HG03280 (cell line): ENCODE measurements around the gene AEN.

Experiments
- ATAC-seq: cut with Tn5 transposase; IDR thresholded peaks from one replicate; pipeline ENCODE4 v1.9.1; 2021; ENCODE audit warnings: mild to moderate bottlenecking, moderate library complexity; ENCODE audit not compliant: unreplicated experiment

Gene AEN

GRCh38 chr15:88620995-88621772 is at the start of gene AEN:
Gene AEN, plus strand, starts transcription at chr15:88621340. Its CDS starts 4,870 bp downstream, at chr15:88626210.
- ATAC-seq = peak; percentile 93

GRCh38 chr15:88571852-88572259 is 49.3 kb upstream of the AEN start:
- ATAC-seq = no peak

- ATAC-seq = no peak
Observed at GRCh38 chr15:88574077-88574476, 47.1 kb upstream of the AEN start.

GRCh38 chr15:88574655-88575054 is 46.5 kb upstream of the AEN start:
- no peak for ATAC-seq

GRCh38 chr15:88579322-88579721 is 41.8 kb upstream of the AEN start:
- ATAC-seq = no peak

- no peak for ATAC-seq
Observed at GRCh38 chr15:88580532-88580931, 40.6 kb upstream of the AEN start.

GRCh38 chr15:88586401-88587162 is 34.6 kb upstream of the AEN start:
- no peak for ATAC-seq

- ATAC-seq = no peak
Observed at GRCh38 chr15:88590759-88591158, 30.4 kb upstream of the AEN start.

GRCh38 chr15:88591384-88591783 is 29.8 kb upstream of the AEN start:
- no peak for ATAC-seq

GRCh38 chr15:88603885-88604284 is 17.3 kb upstream of the AEN start:
- no peak for ATAC-seq

GRCh38 chr15:88604381-88605188 is 16.6 kb upstream of the AEN start:
- no peak for ATAC-seq

GRCh38 chr15:88605189-88606069 is 15.7 kb upstream of the AEN start:
- no peak for ATAC-seq

- ATAC-seq = no peak
Observed at GRCh38 chr15:88606070-88606794, 14.9 kb upstream of the AEN start.

- no peak for ATAC-seq
Observed at GRCh38 chr15:88607951-88608350, 13.2 kb upstream of the AEN start.

- ATAC-seq = no peak
Observed at GRCh38 chr15:88608607-88609181, 12.4 kb upstream of the AEN start.

GRCh38 chr15:88609344-88610090 is 11.6 kb upstream of the AEN start:
- no peak for ATAC-seq

- no peak for ATAC-seq
Observed at GRCh38 chr15:88610701-88611231, 10.4 kb upstream of the AEN start.

GRCh38 chr15:88612186-88612796 is 8.8 kb upstream of the AEN start:
- no peak for ATAC-seq
